Germinal center (tissue), 1 donor: ENCODE data around the gene PACS2.
"Not testable (repeated sequence)": the region's sequence is repeated elsewhere in the genome, so short reads cannot be mapped to it uniquely, and the experiment has no call there.

Source experiments
- DNase-seq: peaks from one replicate; pipeline ENCODE4 v3.0.0; 2012; ENCODE audit warnings: mixed read lengths, low spot score

PACS2 gene

DNA sequence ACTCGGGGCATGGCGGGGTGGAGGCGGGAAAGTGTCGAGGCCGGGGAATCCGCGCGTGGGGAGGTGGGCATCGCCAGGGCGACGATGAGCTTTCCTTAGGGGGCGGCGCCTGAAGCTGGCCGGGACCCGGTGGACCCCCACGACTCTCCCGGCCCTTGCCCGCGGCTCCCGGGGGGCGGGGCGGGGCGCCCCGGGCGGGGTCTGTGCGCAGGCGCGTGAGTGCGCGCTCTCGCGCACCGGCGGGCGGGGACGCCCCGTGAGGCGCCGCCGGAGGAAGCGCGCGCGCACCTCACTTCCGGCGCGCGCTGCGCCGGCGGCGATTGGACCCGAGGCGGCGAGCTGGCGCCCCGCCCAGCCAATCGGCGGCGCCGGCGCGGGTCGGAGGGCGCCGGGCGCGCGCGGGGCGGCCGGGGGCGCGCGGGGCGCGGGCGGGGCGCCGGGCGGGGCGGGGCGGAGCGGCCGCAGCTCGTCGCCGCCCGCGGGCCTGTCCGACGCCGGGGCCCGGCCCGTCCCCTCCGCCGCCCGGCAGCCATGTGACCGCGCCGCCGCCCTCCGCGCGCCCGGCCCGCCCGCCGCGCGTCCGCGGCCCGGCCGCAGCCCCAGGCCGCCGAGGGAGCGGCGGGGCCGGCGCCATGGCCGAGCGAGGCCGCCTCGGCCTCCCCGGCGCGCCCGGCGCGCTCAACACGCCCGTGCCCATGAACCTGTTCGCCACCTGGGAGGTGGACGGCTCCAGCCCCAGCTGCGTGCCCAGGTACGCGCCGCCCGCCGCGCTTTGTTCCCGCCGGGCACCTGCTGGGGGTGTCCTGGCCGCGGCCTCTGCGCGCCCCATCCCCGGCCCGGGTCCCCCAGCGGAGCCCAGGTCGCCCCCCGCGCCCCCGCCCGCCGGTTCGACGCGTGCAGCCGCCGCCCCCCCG, at the start of gene PACS2:
Gene PACS2 (plus strand): TSS at position 462 of the 914 bp plus-strand sequence. CDS start 171 bp downstream, at position 633.
- peak; percentile 98 for DNase-seq

- no peak for DNase-seq
These were observed 46.6 kb upstream of the PACS2 start for GRCh38 chr14:105267820-105268548.

GRCh38 chr14:105268736-105269354, 45.7 kb upstream of the PACS2 start:
- no peak for DNase-seq

DNA sequence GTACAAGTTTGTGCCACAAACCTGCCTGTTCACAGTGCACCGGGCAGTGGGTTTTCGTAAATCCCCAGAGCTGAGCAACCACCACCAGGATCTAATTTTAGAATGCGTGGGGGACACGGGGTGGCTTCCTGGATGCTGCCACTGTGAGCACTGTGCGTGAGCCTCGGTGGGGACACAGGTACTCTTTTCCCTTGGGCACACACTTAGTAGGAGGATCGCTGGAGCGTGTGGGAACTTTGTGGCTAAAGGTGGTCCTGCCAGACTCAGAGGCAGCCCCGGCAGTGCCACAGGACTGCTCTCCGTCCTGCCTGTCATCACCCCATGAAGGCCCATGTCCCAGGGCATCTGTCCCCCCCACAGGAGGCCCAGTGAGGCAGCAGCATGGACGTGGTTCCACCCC, 45.1 kb upstream of the PACS2 start:
- no peak for DNase-seq

GRCh38 chr14:105271224-105271890, 43.2 kb upstream of the PACS2 start:
- no peak for DNase-seq

DNA sequence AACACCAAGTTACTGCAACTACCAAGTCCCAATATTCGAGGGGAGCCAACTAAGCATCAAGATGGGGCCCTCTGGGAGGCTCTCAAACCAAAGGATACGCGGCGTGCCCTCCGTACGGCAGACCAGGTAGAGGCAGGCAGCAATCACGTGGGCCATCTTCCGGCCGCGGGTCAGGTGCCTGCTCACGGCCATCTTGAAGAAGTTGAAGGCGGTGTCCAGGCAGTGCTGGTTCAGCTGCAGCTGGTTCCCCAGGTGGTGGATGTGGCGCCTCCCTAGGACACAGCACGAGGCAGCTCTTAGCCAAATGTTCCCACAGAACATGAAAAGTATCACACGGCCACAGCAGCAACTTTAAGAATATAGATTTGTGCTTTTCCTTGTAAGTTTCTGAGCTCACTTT, 41.9 kb upstream of the PACS2 start:
- DNase-seq: no peak

DNA sequence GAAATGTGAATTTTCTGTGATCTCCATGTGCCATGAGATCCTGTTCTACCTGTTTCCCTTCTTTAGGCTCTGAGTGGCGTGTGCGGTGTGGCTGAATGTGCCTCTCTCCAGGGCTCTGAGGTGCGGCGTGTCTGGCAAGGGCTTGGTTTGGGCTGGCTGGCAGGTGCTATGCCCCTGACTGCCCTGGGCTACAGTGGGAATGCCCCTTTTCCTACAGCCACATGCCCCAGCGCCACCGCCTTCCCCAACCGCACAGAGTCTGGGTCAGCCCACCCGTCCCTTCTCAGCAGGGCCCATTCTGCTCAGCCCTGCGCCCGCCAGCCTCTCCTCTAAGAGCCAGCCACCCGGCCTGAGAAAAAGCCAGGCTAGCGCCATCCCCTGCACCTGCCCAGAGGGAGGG, 41.5 kb upstream of the PACS2 start:
- DNase-seq: no peak

DNA sequence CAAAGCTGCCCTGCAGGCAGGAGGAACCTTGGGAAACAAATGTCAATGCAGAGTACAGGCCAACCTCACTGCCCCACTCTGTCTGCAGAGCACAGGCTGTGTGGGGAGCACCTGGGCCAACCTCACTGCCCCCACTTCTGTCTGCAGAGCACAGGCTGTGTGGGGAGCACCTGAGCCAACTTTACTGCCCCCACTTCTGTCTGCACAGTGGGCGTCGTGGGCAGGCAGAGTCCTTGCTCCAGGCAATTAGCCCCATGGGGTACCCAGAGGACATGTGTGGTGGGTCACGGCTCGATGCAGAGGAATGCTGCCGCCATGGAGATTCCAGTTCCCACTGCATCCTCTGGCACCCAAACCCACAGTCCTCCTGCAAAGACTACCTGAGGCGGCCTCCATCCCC, 39.9 kb upstream of the PACS2 start:
- DNase-seq: no peak

DNA sequence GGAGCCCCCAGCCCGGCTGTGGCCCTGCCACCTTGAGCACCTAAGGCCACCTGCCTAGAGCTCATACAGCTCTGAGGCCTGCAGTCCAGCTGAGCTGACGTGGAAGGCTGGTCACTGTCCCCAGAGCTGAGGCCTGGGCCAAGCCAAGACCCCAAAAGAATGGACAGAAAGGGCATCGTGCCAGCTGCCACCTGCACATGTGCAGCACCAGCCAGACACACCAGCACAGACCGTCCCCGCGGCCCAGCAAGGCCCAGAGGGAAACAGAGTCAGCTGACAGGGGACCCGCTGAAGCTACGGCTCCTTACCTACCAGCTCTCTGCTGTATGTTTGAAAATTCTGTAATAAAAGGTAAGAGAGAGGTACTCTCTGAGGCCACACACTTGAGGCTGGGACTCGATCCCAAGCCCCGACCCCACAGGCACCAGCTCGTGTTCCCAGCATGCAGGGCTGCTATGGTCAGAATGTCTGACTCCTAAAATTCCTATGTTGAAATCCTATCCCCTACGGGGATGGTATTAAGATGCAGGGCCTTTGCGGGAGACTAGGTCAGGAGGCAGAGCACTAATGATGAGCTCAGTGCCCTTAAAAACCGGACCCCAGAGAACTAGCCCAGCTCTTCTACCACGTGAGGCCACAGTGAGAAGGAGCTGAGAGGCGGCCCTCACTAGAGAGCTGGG, 39.1 kb upstream of the PACS2 start:
- no peak for DNase-seq

DNA sequence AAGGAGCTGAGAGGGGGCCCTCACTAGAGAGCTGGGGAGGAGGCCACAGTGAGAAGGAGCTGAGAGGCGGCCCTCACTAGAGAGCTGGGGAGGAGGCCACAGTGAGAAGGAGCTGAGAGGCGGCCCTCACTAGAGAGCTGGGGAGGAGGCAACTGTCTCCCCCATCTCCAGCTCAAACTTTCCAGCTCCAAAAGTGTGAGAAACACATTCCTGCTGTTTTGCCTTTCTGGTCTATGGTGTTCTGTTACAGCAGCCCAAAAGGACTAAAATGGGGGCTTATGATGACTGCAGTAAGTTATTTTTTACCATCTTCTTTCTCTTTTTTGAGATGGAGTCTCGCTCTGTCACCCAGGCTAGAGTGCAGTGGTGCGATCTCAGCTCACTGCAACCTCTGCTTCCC, 37.1 kb upstream of the PACS2 start:
- DNase-seq: not testable (repeated sequence)

DNA sequence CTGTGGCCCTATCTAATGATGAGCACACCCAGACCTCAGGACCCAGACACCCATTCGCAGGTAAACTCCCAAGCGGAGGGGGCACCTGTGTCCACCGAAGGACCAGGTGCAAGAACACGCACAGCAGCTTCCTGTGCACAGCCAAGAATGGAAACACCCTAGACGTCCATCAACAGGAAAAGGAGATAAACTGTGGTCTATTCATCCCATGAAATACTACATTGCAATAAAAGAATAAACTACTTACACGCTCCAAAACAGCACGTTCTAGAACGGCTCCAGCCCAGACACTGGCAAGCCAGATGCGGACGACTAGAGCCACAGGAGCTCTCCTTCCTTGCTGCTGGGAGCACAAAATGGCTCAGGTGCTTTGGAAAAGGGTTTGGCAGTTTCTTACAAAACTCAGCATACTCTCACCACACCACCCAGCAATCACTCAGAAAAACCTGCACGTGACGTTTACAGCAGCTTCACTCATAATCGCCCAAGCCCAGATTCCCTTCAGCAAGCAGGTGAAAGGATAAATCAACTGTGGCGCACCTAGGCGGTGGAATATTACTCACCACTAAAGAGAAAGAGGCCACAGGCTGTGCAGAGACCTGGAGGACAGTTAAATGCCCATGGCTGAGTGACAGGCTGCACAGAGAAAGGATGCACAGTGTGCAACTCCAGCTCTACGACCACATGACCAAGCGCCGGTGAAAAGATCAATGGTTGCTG, 34.7 kb upstream of the PACS2 start:
- no peak for DNase-seq

DNA sequence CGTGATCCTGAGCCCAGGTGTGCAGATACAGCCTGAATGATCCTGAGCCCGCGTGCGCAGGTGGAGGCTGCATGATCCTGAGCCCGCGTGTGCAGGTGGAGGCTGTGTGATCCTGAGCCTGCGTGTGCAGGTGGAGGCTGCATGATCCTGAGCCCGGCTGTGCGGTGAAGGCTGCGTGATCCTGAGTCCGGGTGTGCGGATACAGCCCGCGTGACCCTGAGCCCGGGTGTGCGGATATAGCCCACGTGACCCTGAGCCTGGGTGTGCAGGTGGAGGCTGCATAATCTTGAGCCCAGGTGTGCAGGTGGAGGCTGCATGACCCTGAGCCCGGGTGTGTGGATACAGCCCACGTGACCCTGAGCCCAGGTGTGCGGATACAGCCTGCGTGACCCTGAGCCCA, 34.0 kb upstream of the PACS2 start:
- no peak for DNase-seq

- no peak for DNase-seq
These were observed 33.0 kb upstream of the PACS2 start for GRCh38 chr14:105281371-105282097.

GRCh38 chr14:105282098-105282725, 32.3 kb upstream of the PACS2 start:
- DNase-seq: no peak

- DNase-seq: no peak
These were observed 31.5 kb upstream of the PACS2 start for GRCh38 chr14:105283028-105283427.

- DNase-seq: no peak
These were observed 30.6 kb upstream of the PACS2 start for GRCh38 chr14:105283899-105284298.

- DNase-seq: no peak
These were observed 29.4 kb upstream of the PACS2 start for GRCh38 chr14:105285174-105285573.

DNA sequence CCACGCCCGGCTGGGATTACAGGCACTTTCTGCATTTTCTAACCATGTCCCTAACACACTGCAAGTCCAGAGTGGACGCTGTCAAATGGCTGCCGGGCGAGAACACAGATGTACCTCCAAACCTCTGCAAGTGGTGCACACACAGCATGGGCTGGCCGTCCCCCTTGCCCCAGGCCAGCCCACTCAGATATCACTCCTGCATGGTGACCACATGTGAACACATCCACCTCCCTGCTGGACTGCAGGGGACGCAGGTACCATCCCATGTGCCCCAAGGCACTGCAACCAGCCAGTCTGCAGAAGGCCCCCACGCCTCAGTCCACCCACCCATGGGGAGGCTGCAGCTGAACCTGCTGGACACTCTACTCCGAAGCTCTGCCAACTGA, 27.8 kb upstream of the PACS2 start:
- DNase-seq: no peak

GRCh38 chr14:105287249-105288102, 27.1 kb upstream of the PACS2 start:
- DNase-seq: no peak
